ENCODE results near the gene DMD. TPM values are rescaled to one million over a fixed set of nuclear protein-coding genes. Genes with fewer than 3 reads are reported as not detected.

The DMD gene
- polyA plus RNA-seq, 4 donors, result 15.1 to 19.3 (median 17.7) TPM

- DNase-seq (ENCODE audit: low read depth in 4 of 4, low spot score in 3 of 4), result no peak
Measured at GRCh38 chrX:32525234-32525633, 686.1 kb downstream of the DMD start.

- DNase-seq (ENCODE audit: low read depth in 4 of 4, low spot score in 3 of 4), result no peak
Measured at GRCh38 chrX:32524385-32524784, 687.0 kb downstream of the DMD start.

- no peak for DNase-seq (ENCODE audit: low read depth in 4 of 4, low spot score in 3 of 4)
Measured at GRCh38 chrX:32520789-32521188, 690.6 kb downstream of the DMD start.

GRCh38 chrX:32514986-32515385, 696.4 kb downstream of the DMD start:
- no peak for DNase-seq (ENCODE audit: low read depth in 4 of 4, low spot score in 3 of 4)

- DNase-seq (ENCODE audit: low read depth in 4 of 4, low spot score in 3 of 4), result no peak
Measured at GRCh38 chrX:32501606-32502005, 709.7 kb downstream of the DMD start.

- no peak for DNase-seq (ENCODE audit: low read depth in 4 of 4, low spot score in 3 of 4)
Measured at GRCh38 chrX:32496671-32497070, 714.7 kb downstream of the DMD start.

GRCh38 chrX:32495855-32496254, 715.5 kb downstream of the DMD start:
- DNase-seq (ENCODE audit: low read depth in 4 of 4, low spot score in 3 of 4), result no peak

- DNase-seq (ENCODE audit: low read depth in 4 of 4, low spot score in 3 of 4), result no peak
Measured at GRCh38 chrX:32489125-32489524, 722.2 kb downstream of the DMD start.

- no peak for DNase-seq (ENCODE audit: low read depth in 4 of 4, low spot score in 3 of 4)
Measured at GRCh38 chrX:32483534-32484136, 727.7 kb downstream of the DMD start.

GRCh38 chrX:32480019-32480418, 731.3 kb downstream of the DMD start:
- DNase-seq (ENCODE audit: low read depth in 4 of 4, low spot score in 3 of 4), result no peak

- no peak for DNase-seq (ENCODE audit: low read depth in 4 of 4, low spot score in 3 of 4)
Measured at GRCh38 chrX:32472364-32472763, 739.0 kb downstream of the DMD start.

- no peak for DNase-seq (ENCODE audit: low read depth in 4 of 4, low spot score in 3 of 4)
Measured at GRCh38 chrX:32455704-32456103, 755.6 kb downstream of the DMD start.

GRCh38 chrX:32451954-32452695, 759.2 kb downstream of the DMD start:
- no peak for DNase-seq (ENCODE audit: low read depth in 4 of 4, low spot score in 3 of 4)

GRCh38 chrX:32448945-32449344, 762.4 kb downstream of the DMD start:
- DNase-seq (ENCODE audit: low read depth in 4 of 4, low spot score in 3 of 4), result no peak

- no peak for DNase-seq (ENCODE audit: low read depth in 4 of 4, low spot score in 3 of 4)
Measured at GRCh38 chrX:32448320-32448719, 763.0 kb downstream of the DMD start.

- DNase-seq (ENCODE audit: low read depth in 4 of 4, low spot score in 3 of 4), result no peak
Measured at GRCh38 chrX:32447640-32448039, 763.7 kb downstream of the DMD start.

- DNase-seq (ENCODE audit: low read depth in 4 of 4, low spot score in 3 of 4), result no peak
Measured at GRCh38 chrX:32443841-32444240, 767.5 kb downstream of the DMD start.

GRCh38 chrX:32421266-32421665, 790.1 kb downstream of the DMD start:
- no peak for DNase-seq (ENCODE audit: low read depth in 4 of 4, low spot score in 3 of 4)

GRCh38 chrX:32408389-32408788, 803.0 kb downstream of the DMD start:
- no peak for DNase-seq (ENCODE audit: low read depth in 4 of 4, low spot score in 3 of 4)

GRCh38 chrX:32397562-32398216, 813.7 kb downstream of the DMD start:
- no peak for DNase-seq (ENCODE audit: low read depth in 4 of 4, low spot score in 3 of 4)

- no peak for DNase-seq (ENCODE audit: low read depth in 4 of 4, low spot score in 3 of 4)
Measured at GRCh38 chrX:32395878-32396277, 815.5 kb downstream of the DMD start.

GRCh38 chrX:32392655-32393054, 818.7 kb downstream of the DMD start:
- DNase-seq (ENCODE audit: low read depth in 4 of 4, low spot score in 3 of 4), result no peak

All from right renal pelvis (tissue), 4 donors.